HG03159 (cell line): ENCODE results near the gene DDX31.

Source experiments
- ATAC-seq: cut with Tn5 transposase; IDR thresholded peaks from one replicate; pipeline ENCODE4 v1.9.1; 2021; ENCODE audit warnings: mild to moderate bottlenecking, moderate library complexity; ENCODE audit not compliant: unreplicated experiment

Gene DDX31

GRCh38 chr9:132600326-132600984 lies 69.3 kb downstream of the DDX31 start:
- ATAC-seq: no peak

GRCh38 chr9:132597073-132597775 lies 72.6 kb downstream of the DDX31 start:
- no peak for ATAC-seq

DNA sequence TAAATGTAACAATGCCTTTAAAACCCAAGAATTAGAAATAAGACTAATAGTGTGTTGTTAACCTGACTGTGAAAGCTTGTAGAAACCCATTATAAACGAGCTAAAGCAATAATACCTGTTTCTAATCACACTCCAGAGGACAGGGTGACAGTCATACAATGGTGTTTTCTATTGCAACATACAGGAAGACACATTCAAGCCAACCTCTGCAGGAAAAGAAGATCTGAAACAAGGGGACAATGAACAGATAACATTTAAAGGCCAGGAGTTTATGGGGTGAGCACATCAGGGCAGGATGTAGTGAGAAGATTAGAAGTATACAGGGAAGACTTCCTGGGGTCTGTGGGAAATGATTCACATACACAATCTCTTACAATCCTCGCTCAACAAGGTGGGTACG lies 73.6 kb downstream of the DDX31 start:
- no peak for ATAC-seq

GRCh38 chr9:132595319-132595718 lies 74.5 kb downstream of the DDX31 start:
- ATAC-seq: no peak

DNA sequence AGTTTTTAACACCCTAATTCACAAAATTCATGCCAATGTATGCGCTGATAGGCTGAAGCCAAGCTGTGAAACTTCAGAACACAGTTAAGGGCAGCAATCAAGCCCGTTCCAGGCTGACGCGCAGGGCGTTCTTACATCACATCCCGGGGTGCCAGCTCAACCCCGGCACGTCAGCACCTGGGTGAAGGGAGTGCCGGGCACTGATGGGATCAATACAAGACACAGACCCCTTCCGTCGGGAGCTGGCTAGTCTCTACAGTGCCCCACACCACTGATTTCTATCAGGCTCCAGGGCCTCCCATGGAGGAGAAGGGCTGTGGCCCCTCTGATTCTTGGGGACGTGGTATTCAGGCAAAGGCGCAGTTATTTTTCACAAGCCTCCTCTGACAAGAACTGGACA lies 75.4 kb downstream of the DDX31 start:
- no peak for ATAC-seq

- no peak for ATAC-seq
Observed at GRCh38 chr9:132592451-132592850, 77.3 kb downstream of the DDX31 start.

- ATAC-seq: no peak
Observed at GRCh38 chr9:132591751-132592314, 78.0 kb downstream of the DDX31 start.

DNA sequence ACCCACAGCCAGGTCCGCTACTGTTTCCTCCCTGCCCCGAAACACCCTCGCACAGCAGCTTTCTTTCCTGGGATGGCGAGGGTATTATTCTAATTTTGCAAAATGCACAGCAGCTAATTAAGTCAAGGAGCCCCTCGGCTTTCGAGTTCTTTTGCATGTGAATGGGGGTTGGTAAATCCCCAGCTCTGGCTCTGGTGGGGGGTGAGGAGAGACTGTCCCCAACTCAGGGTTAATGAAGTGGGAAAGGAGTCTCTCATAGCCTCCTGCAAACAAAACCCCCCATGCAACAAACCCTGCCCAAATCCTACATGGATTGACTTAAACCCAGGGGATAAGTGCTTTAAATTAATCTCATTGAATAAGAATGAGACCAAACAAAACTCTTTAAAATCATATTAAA lies 78.5 kb downstream of the DDX31 start:
- no peak for ATAC-seq

DNA sequence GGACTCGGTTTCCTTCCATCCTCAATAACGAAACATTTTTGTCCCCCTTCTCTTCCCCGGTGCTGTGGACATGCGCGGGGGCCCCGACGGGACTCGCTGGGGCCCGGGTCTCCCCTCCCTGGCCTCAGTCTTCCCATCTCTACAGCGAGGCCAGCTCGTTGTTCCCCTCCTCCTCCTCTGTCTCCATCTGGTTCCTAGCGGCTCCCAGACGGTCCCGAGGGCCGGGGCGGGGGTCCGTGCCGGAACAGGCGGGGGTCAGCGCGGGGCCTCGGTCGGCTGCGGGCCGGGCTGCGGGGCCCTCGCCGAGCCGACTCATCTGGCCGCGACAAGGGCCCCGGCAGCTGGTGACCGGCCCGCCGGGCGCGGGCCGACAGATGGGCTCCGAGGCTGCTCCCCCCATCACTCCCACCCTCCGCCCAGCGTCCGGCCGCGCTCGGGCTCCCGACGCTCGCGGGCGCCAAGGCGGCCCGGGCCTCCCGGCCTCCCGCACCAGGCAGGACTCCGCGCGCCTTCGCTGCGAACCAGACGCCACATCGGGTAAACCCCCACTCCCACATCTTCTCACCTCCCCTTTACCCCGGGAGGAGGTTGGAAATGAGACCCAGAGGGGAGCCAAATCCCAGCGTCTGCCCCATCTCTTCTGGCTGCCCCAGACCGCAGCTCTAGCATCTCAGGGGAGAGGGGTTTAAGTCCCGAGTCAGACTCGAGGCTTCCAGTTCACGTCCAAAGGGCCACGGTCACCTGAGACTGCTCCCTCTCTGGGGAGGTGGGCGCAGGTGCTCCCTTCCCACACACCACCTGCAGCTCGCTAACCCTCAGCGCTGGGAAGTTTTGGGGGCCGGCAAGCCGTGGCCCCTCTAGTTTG lies 79.2 kb downstream of the DDX31 start:
- no peak for ATAC-seq

DNA sequence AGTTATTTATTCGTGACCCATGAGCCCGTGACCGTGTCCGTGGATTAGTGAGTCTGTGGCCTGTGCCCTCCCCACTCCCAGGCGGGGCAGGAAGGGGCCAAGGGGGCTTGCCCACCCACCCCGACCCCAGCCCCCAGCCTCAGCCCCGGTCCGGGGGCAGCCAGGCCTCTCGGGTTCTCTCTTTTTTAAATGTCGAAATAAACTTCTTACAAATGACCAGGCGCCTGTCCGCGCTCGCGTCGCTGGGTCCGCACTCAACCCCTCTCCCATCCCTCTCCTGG lies 79.8 kb downstream of the DDX31 start:
- ATAC-seq: no peak

- ATAC-seq: no peak
Observed at GRCh38 chr9:132589148-132590036, 80.4 kb downstream of the DDX31 start.

GRCh38 chr9:132588501-132589147 lies 81.2 kb downstream of the DDX31 start:
- ATAC-seq: no peak

- no peak for ATAC-seq
Observed at GRCh38 chr9:132588098-132588497, 81.7 kb downstream of the DDX31 start.

DNA sequence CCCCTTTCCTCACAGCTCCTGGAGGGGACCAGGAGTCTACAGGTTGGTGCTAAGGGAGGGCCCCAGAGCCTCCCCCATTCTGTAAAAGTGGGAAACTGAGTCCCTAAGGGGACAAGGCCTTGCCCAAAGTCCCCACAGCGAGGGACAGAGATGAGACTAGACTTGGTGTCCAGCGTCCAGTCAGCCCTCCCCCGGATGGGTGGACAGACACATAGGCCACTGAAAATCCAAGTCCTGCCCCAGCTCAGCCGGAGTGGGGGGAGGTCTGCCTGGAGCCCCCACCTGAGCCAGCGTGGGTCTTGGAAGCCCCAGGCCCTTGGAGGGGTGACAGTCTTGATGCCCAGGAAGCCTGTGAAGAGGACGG lies 82.2 kb downstream of the DDX31 start:
- ATAC-seq: no peak

GRCh38 chr9:132586830-132587591 lies 82.8 kb downstream of the DDX31 start:
- ATAC-seq: no peak

- no peak for ATAC-seq
Observed at GRCh38 chr9:132585954-132586829, 83.6 kb downstream of the DDX31 start.

- ATAC-seq: no peak
Observed at GRCh38 chr9:132584601-132585560, 84.9 kb downstream of the DDX31 start.
